ENCODE data around the gene SRC.

The SRC gene

GRCh38 chr20:37309290-37309689 lies 36.6 kb upstream of the SRC start:
- Histone ChIP-seq H3K4me3 (ENCODE audit: low read depth, low read length, poor library complexity, severe bottlenecking) (no peak overlapping the region), H3K4me2 (ENCODE audit: low read length) (no peak overlapping the region), H3K9me3 (ENCODE audit: low read length) (no peaks in the 10 kb centered on the region), H3K4me1 (ENCODE audit: insufficient read depth, low read length, severe bottlenecking) (no peaks in the 10 kb centered on the region), H3K79me2 (ENCODE audit: insufficient read depth, low read length) (no peaks in the 10 kb centered on the region), H3K27me3 (ENCODE audit: insufficient read depth, low read length) (no peaks in the 10 kb centered on the region), H3K9me2 (ENCODE audit: low read depth, low read length) (no peaks in the 10 kb centered on the region), H4K20me1 (ENCODE audit: insufficient read depth, low read length) (no peaks in the 10 kb centered on the region), H3K9ac (ENCODE audit: low read length) (no peak overlapping the region), H2AFZ (ENCODE audit: low read length) (no peak overlapping the region), H3F3A (ENCODE audit: insufficient read depth, low read length) (no peaks in the 10 kb centered on the region), H3K36me3 (ENCODE audit: insufficient read depth, low read length) (peaks cover 4% of the 10 kb centered on the region; the same call in 1 of the 2 replicates), H3K27ac (ENCODE audit: low read depth, low read length, poor library complexity, severe bottlenecking) (no peak overlapping the region)
- TF ChIP-seq CTCF (IDR thresholded peaks at IDR 0.05; ENCODE audit: low read length) (no peak), EZH2 (IDR thresholded peaks at IDR 0.05; ENCODE audit: borderline replicate concordance, low read length) (no peak)

- Histone ChIP-seq H3K4me3 (ENCODE audit: low read depth, low read length, poor library complexity, severe bottlenecking) (no peak overlapping the region), H3K79me2 (ENCODE audit: insufficient read depth, low read length) (no peaks in the 10 kb centered on the region), H3K36me3 (ENCODE audit: insufficient read depth, low read length) (peaks cover 4% of the 10 kb centered on the region; the same call in 1 of the 2 replicates), H3K27me3 (ENCODE audit: insufficient read depth, low read length) (no peaks in the 10 kb centered on the region), H3K27ac (ENCODE audit: low read depth, low read length, poor library complexity, severe bottlenecking) (no peak overlapping the region), H3K9ac (ENCODE audit: low read length) (no peak overlapping the region), H3K9me3 (ENCODE audit: low read length) (no peaks in the 10 kb centered on the region), H3K4me2 (ENCODE audit: low read length) (no peak overlapping the region), H3K4me1 (ENCODE audit: insufficient read depth, low read length, severe bottlenecking) (peaks cover 5% of the 10 kb centered on the region), H3F3A (ENCODE audit: insufficient read depth, low read length) (no peaks in the 10 kb centered on the region), H2AFZ (ENCODE audit: low read length) (no peak overlapping the region), H3K9me2 (ENCODE audit: low read depth, low read length) (no peaks in the 10 kb centered on the region), H4K20me1 (ENCODE audit: insufficient read depth, low read length) (no peaks in the 10 kb centered on the region)
- TF ChIP-seq EZH2 (IDR thresholded peaks at IDR 0.05; ENCODE audit: borderline replicate concordance, low read length) (no peak), CTCF (IDR thresholded peaks at IDR 0.05; ENCODE audit: low read length) (no peak)
Observed at GRCh38 chr20:37309936-37310590, 35.9 kb upstream of the SRC start.

DNA sequence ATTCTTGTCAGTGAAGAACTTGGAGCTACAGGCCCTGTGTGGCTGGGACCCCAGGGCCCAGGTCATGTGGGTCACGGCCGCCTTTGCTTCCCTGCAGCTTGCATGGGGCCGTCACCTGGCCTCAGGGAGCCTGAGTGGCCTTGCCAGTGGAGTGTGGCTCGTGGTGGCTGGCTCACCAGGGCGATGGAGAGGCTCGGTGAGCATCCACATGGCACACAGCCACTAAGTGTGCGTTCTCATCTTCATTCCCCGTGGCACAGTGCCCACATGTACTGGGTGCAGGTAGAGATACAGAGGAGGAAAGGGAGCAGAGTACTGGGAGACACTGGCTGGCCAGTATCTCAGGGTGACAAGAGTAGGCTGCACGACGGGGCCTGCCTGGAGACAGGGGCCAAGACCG lies 35.0 kb upstream of the SRC start:
- Histone ChIP-seq H3K27me3 (ENCODE audit: insufficient read depth, low read length) (no peaks in the 10 kb centered on the region), H4K20me1 (ENCODE audit: insufficient read depth, low read length) (no peaks in the 10 kb centered on the region), H3K4me2 (ENCODE audit: low read length) (no peak overlapping the region), H3K9me3 (ENCODE audit: low read length) (no peaks in the 10 kb centered on the region), H3F3A (ENCODE audit: insufficient read depth, low read length) (no peaks in the 10 kb centered on the region), H3K9ac (ENCODE audit: low read length) (no peak overlapping the region), H3K4me3 (ENCODE audit: low read depth, low read length, poor library complexity, severe bottlenecking) (no peak overlapping the region), H3K79me2 (ENCODE audit: insufficient read depth, low read length) (no peaks in the 10 kb centered on the region), H3K36me3 (ENCODE audit: insufficient read depth, low read length) (peaks cover 5% of the 10 kb centered on the region; the same call in 1 of the 2 replicates), H3K27ac (ENCODE audit: low read depth, low read length, poor library complexity, severe bottlenecking) (no peak overlapping the region), H3K4me1 (ENCODE audit: insufficient read depth, low read length, severe bottlenecking) (peaks cover 14% of the 10 kb centered on the region), H2AFZ (ENCODE audit: low read length) (no peak overlapping the region), H3K9me2 (ENCODE audit: low read depth, low read length) (no peaks in the 10 kb centered on the region)
- no peak for TF ChIP-seq EZH2 (IDR thresholded peaks at IDR 0.05; ENCODE audit: borderline replicate concordance, low read length)
- no peak for TF ChIP-seq CTCF (IDR thresholded peaks at IDR 0.05; ENCODE audit: low read length)

Data from OCI-LY1 (cell line).